ENCODE data around the gene RHBDL1.
A peak's percentile ranks its signal among the peaks of the same experiment; 100 is the strongest.

The RHBDL1 gene

DNA sequence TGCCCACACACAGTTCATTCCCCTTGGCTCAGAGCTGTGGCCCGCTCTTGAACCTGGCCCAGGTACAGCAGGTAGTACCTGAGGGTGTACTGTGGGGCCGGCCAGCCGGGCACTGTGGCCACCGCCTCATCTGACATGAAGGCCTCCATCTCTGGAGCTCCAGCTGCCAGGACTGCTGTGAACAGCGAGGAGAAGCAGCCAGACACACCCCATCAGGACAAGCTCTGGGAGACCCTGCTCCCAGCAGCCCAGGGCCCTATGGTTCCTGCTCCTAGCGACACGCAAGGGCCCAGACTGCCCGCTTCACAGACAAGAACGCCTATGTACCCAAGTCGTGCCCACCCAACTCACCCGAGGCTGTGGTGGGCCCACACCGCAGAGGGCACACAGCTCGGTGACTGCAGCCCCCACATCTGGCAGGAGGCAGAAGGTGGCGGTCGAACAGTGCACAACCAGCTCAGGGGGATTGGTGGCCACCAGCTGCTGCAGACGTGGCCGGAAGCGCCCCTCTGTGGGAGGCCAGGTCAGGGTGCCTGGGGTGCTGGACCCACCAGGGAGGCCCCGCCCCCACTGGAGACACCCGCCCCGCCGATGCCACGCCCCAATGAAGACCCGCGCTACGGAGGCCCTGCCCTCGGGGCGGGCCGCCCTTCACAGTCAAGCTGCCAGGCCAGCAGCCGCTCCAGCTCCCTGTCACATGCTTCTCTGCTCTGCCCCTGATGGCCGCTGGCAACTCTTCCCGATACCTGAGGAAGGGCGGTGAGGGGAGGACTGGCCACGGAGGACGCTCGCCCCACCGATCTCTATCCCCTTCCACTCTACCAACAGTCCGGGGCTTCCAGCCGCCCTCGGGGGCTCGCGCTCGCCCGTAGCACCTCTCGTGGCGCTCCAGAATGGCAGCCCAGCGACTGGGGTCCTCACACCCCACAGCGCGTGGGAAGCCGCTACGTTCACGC is 3.7 kb downstream of the RHBDL1 start:
- peak overlapping the region; percentile 26 for H3K4me3 ChIP-seq (ENCODE audit: low read depth, low read length)
- H3K27ac ChIP-seq (ENCODE audit: extremely low read depth, low read depth, low read length), result peak overlapping the region; percentile 79
- ChIA-PET POLR2A (interaction anchor here (0.6 to 5.4 kb wide), 8 partner anchors 9 to 1027 kb away, joined by 3 to 57 read pairs (median 4); partner anchors contain the start of genes ANTKMT, CHTF18, MAPK8IP3 and RHOT2), CTCF (interaction anchor here (1.7 kb wide), 1 partner anchor 11 kb away, joined by 4 read pairs; the partner anchor contains the start of gene RHOT2)
- H3K36me3 ChIP-seq (ENCODE audit: control insufficient read depth in 2 of 2, insufficient read depth in 1 of 2, low read length in 2 of 2), result peaks cover 3 to 39% of the 10 kb centered on the region in 2 experiments; a peak in 1 of 3 replicates
- peaks cover 14% of the 10 kb centered on the region; the same call in 1 of the 2 replicates for H3K4me1 ChIP-seq (ENCODE audit: control insufficient read depth, insufficient read depth, low read length)
- no peaks in the 10 kb centered on the region for H3K9me3 ChIP-seq (ENCODE audit: control insufficient read depth, insufficient read depth, low read depth, low read length)
- TF ChIP-seq ZNF324 (tag by site-specific recombination; IDR thresholded peaks at IDR 0.05), result no peak
- TF ChIP-seq, protein P1, sequence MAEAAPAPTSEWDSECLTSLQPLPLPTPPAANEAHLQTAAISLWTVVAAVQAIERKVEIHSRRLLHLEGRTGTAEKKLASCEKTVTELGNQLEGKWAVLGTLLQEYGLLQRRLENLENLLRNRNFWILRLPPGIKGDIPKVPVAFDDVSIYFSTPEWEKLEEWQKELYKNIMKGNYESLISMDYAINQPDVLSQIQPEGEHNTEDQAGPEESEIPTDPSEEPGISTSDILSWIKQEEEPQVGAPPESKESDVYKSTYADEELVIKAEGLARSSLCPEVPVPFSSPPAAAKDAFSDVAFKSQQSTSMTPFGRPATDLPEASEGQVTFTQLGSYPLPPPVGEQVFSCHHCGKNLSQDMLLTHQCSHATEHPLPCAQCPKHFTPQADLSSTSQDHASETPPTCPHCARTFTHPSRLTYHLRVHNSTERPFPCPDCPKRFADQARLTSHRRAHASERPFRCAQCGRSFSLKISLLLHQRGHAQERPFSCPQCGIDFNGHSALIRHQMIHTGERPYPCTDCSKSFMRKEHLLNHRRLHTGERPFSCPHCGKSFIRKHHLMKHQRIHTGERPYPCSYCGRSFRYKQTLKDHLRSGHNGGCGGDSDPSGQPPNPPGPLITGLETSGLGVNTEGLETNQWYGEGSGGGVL (tag by site-specific recombination; IDR thresholded peaks at IDR 0.05), result 0 out of 2 replicates have a peak, but pooled peaks have one; percentile 5
- TF ChIP-seq ZSCAN23 (tag by site-specific recombination; IDR thresholded peaks at IDR 0.05), result no peak
- peak; percentile 88 for TF ChIP-seq ZIC2 (tag by site-specific recombination; IDR thresholded peaks at IDR 0.05)
- no peak for TF ChIP-seq ZNF791 (tag by site-specific recombination; IDR thresholded peaks at IDR 0.05)
- no peak for TF ChIP-seq ZNF366 (tag by site-specific recombination; conservative IDR thresholded peaks at IDR 0.05)
- no peak for TF ChIP-seq ZNF114 (tag by site-specific recombination; IDR thresholded peaks at IDR 0.05)
- no peak for TF ChIP-seq ZNF133 (tag by site-specific recombination; IDR thresholded peaks at IDR 0.05)
- no peak for TF ChIP-seq ZBTB48 (tag by site-specific recombination; IDR thresholded peaks at IDR 0.05)
- TF ChIP-seq ZNF174 (tag by site-specific recombination; IDR thresholded peaks at IDR 0.05), result no peak
- TF ChIP-seq KLF8 (tag by site-specific recombination; IDR thresholded peaks at IDR 0.05), result peak; percentile 89
- no peak for TF ChIP-seq ZNF701 (tag by site-specific recombination; IDR thresholded peaks at IDR 0.05)
- TF ChIP-seq OSR2 (tag by site-specific recombination; IDR thresholded peaks at IDR 0.05), result peak; percentile 60; the same call in 1 of the 2 replicates
- TF ChIP-seq, protein P2, sequence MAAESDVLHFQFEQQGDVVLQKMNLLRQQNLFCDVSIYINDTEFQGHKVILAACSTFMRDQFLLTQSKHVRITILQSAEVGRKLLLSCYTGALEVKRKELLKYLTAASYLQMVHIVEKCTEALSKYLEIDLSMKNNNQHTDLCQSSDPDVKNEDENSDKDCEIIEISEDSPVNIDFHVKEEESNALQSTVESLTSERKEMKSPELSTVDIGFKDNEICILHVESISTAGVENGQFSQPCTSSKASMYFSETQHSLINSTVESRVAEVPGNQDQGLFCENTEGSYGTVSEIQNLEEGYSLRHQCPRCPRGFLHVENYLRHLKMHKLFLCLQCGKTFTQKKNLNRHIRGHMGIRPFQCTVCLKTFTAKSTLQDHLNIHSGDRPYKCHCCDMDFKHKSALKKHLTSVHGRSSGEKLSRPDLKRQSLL (tag by site-specific recombination; IDR thresholded peaks at IDR 0.05), result peak; percentile 71; the same call in 1 of the 2 replicates
- peak; percentile 73 for TF ChIP-seq ZFHX2 (tag by site-specific recombination; conservative IDR thresholded peaks at IDR 0.05)
- TF ChIP-seq, protein P3, sequence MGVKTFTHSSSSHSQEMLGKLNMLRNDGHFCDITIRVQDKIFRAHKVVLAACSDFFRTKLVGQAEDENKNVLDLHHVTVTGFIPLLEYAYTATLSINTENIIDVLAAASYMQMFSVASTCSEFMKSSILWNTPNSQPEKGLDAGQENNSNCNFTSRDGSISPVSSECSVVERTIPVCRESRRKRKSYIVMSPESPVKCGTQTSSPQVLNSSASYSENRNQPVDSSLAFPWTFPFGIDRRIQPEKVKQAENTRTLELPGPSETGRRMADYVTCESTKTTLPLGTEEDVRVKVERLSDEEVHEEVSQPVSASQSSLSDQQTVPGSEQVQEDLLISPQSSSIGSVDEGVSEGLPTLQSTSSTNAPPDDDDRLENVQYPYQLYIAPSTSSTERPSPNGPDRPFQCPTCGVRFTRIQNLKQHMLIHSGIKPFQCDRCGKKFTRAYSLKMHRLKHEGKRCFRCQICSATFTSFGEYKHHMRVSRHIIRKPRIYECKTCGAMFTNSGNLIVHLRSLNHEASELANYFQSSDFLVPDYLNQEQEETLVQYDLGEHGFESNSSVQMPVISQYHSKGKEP (tag by site-specific recombination; IDR thresholded peaks at IDR 0.05), result no peak
- TF ChIP-seq ZNF221 (tag by site-specific recombination; IDR thresholded peaks at IDR 0.05; ENCODE audit: borderline replicate concordance), result no peak
- no peak for TF ChIP-seq ZNF202 (tag by site-specific recombination; IDR thresholded peaks at IDR 0.05; ENCODE audit: borderline replicate concordance)
- peak; percentile 53; the same call in 1 of the 2 replicates for TF ChIP-seq OVOL3 (tag by site-specific recombination; IDR thresholded peaks at IDR 0.05)
- TF ChIP-seq ZNF48 (tag by site-specific recombination; IDR thresholded peaks at IDR 0.05), result no peak
- no peak for TF ChIP-seq ZSCAN16 (tag by site-specific recombination; IDR thresholded peaks at IDR 0.05)
- TF ChIP-seq BCL11A (tag by site-specific recombination; IDR thresholded peaks at IDR 0.05; ENCODE audit: low read depth), result 0 out of 2 replicates have a peak, but pooled peaks have one; percentile 60
- TF ChIP-seq HOXA7 (CRISPR knock-in tag; IDR thresholded peaks at IDR 0.05; ENCODE audit: borderline replicate concordance), result no peak
- TF ChIP-seq ZNF121 (tag by site-specific recombination; IDR thresholded peaks at IDR 0.05), result no peak
- TF ChIP-seq, protein P4, sequence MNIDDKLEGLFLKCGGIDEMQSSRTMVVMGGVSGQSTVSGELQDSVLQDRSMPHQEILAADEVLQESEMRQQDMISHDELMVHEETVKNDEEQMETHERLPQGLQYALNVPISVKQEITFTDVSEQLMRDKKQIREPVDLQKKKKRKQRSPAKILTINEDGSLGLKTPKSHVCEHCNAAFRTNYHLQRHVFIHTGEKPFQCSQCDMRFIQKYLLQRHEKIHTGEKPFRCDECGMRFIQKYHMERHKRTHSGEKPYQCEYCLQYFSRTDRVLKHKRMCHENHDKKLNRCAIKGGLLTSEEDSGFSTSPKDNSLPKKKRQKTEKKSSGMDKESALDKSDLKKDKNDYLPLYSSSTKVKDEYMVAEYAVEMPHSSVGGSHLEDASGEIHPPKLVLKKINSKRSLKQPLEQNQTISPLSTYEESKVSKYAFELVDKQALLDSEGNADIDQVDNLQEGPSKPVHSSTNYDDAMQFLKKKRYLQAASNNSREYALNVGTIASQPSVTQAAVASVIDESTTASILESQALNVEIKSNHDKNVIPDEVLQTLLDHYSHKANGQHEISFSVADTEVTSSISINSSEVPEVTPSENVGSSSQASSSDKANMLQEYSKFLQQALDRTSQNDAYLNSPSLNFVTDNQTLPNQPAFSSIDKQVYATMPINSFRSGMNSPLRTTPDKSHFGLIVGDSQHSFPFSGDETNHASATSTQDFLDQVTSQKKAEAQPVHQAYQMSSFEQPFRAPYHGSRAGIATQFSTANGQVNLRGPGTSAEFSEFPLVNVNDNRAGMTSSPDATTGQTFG (tag by site-specific recombination; IDR thresholded peaks at IDR 0.05; ENCODE audit: borderline replicate concordance), result no peak
- no peak for TF ChIP-seq ZNF266 (tag by site-specific recombination; IDR thresholded peaks at IDR 0.05; ENCODE audit: low read depth)
- TF ChIP-seq, protein P5, sequence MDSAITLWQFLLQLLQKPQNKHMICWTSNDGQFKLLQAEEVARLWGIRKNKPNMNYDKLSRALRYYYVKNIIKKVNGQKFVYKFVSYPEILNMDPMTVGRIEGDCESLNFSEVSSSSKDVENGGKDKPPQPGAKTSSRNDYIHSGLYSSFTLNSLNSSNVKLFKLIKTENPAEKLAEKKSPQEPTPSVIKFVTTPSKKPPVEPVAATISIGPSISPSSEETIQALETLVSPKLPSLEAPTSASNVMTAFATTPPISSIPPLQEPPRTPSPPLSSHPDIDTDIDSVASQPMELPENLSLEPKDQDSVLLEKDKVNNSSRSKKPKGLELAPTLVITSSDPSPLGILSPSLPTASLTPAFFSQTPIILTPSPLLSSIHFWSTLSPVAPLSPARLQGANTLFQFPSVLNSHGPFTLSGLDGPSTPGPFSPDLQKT (IDR thresholded peaks at IDR 0.05; ENCODE audit: borderline replicate concordance, low read depth, low read length), result no peak
